Activated naive CD4-positive, alpha-beta T cell treated with anti-CD3 and anti-CD28 coated beads for 36 hours (primary cell): ENCODE measurements around the gene SLC5A3. TPM values are rescaled to one million over a fixed set of nuclear protein-coding genes. Genes with fewer than 3 reads are reported as not detected.
A peak's percentile ranks its signal among the peaks of the same experiment; 100 is the strongest.

ENCODE experiments used
- CTCF ChIA-PET: fragments of 350-600 bp; sonication (Branson Sonifier 250); formaldehyde crosslinking; loops from one replicate; lab custom pipeline; 2021; ENCODE audit warnings: antibody characterized with exemption; lab: Charles Lee
- DNase-seq: peaks from one replicate; pipeline ENCODE4 v3.0.0-alpha.2; 2020
- H3K27ac Mint-ChIP-seq: one replicate; pipeline ENCODE4 v1.8.0; 2021; ENCODE audit warnings: mild to moderate bottlenecking, mixed read lengths
- H3K27me3 Mint-ChIP-seq: one replicate; pipeline ENCODE4 v1.8.0; 2021; ENCODE audit warnings: low read depth, mixed read lengths
- H3K36me3 Mint-ChIP-seq: one replicate; pipeline ENCODE4 v1.8.0; 2021; ENCODE audit warnings: low read depth, mixed read lengths
- H3K4me1 Mint-ChIP-seq: one replicate; pipeline ENCODE4 v1.8.0; 2021; ENCODE audit warnings: low read depth, mixed read lengths
- H3K4me3 Mint-ChIP-seq: one replicate; pipeline ENCODE4 v1.8.0; 2021; ENCODE audit warnings: mild to moderate bottlenecking, moderate library complexity, mixed read lengths
- H3K9me3 Mint-ChIP-seq: one replicate; pipeline ENCODE4 v1.8.0; 2021; ENCODE audit warnings: mixed read lengths
- intact Hi-C: fragments of 100-400 bp; cut with micrococcal nuclease; formaldehyde crosslinking; loops from one replicate; pipeline ENCODE4 v1.15.1; 2023
- total RNA-seq, 2 experiments: library from RNA; stranded (reverse); gene quantifications; one replicate each; pipeline ENCODE4 v1.2.3, GENCODE V29; 2021

Gene SLC5A3
- total RNA-seq, 2 experiments from 2014 or later = 21.2 to 21.7 TPM

- no peaks in the 10 kb centered on the region for H3K9me3 Mint-ChIP-seq
Measured at GRCh38 chr21:34073749-34074282, 438 bp downstream of the SLC5A3 start.

GRCh38 chr21:34074283-34075090, 1.1 kb downstream of the SLC5A3 start:
- Mint-ChIP-seq H3K27ac (peak overlapping the region; percentile 86), H3K27me3 (no peaks in the 10 kb centered on the region), H3K36me3 (peaks cover 28% of the 10 kb centered on the region), H3K9me3 (no peaks in the 10 kb centered on the region), H3K4me3 (peak overlapping the region; percentile 88), H3K4me1 (peaks cover 49% of the 10 kb centered on the region)
- DNase-seq = peak; percentile 24
- CTCF ChIA-PET = interaction anchor here (0.8 to 1.6 kb wide), 8 partner anchors 15 to 274 kb away, joined by 3 to 6 read pairs (median 4); no protein-coding TSS in a partner anchor
- intact Hi-C loops = loop anchor here (1.0 to 2.0 kb wide), 4 partner anchors 9 to 138 kb away; no protein-coding TSS in a partner anchor

More at GRCh38 chr21:34073749-34074282, 438 bp downstream of the SLC5A3 start:
- Mint-ChIP-seq H3K36me3 (peaks cover 27% of the 10 kb centered on the region), H3K4me1 (peaks cover 43% of the 10 kb centered on the region), H3K4me3 (peak overlapping the region; percentile 88), H3K27me3 (no peaks in the 10 kb centered on the region), H3K27ac (peak overlapping the region; percentile 86)
- CTCF ChIA-PET = interaction anchor here (0.7 to 1.6 kb wide), 13 partner anchors 9 to 274 kb away, joined by 3 to 6 read pairs (median 3); no protein-coding TSS in a partner anchor
- intact Hi-C loops = loop anchor here (2.0 kb wide), 3 partner anchors 17 to 137 kb away; no protein-coding TSS in a partner anchor
- DNase-seq = peak; percentile 9

GRCh38 chr21:34075091-34075425, 1.7 kb downstream of the SLC5A3 start:
- Mint-ChIP-seq H3K27ac (peak overlapping the region; percentile 86), H3K4me1 (peaks cover 55% of the 10 kb centered on the region), H3K36me3 (peaks cover 33% of the 10 kb centered on the region), H3K27me3 (no peaks in the 10 kb centered on the region), H3K4me3 (peak overlapping the region; percentile 88), H3K9me3 (no peaks in the 10 kb centered on the region)
- intact Hi-C loops = loop anchor here (1.0 to 2.0 kb wide), 4 partner anchors 8 to 138 kb away; no protein-coding TSS in a partner anchor
- DNase-seq = no peak
- CTCF ChIA-PET = interaction anchor here (0.9 to 3.2 kb wide), 9 partner anchors 28 to 273 kb away, joined by 3 to 23 read pairs (median 4); no protein-coding TSS in a partner anchor

- peak; percentile 17 for DNase-seq
- no peaks in the 10 kb centered on the region for H3K9me3 Mint-ChIP-seq
- CTCF ChIA-PET = interaction anchor here (0.5 to 3.2 kb wide), 6 partner anchors 49 to 269 kb away, joined by 3 to 23 read pairs (median 3); no protein-coding TSS in a partner anchor
- H3K36me3 Mint-ChIP-seq = peaks cover 43% of the 10 kb centered on the region
- intact Hi-C loops = loop anchor here (1.0 to 2.0 kb wide), 6 partner anchors 7 to 273 kb away; no protein-coding TSS in a partner anchor
- peaks cover 64% of the 10 kb centered on the region for H3K4me1 Mint-ChIP-seq
- H3K27ac Mint-ChIP-seq = peak overlapping the region; percentile 42
- H3K4me3 Mint-ChIP-seq = peak overlapping the region; percentile 88
- H3K27me3 Mint-ChIP-seq = no peaks in the 10 kb centered on the region
Measured at GRCh38 chr21:34075760-34076660, 2.6 kb downstream of the SLC5A3 start.

GRCh38 chr21:34076835-34077234, 3.5 kb downstream of the SLC5A3 start:
- Mint-ChIP-seq H3K4me1 (peaks cover 70% of the 10 kb centered on the region), H3K9me3 (no peaks in the 10 kb centered on the region), H3K36me3 (peaks cover 48% of the 10 kb centered on the region), H3K4me3 (peak overlapping the region; percentile 3), H3K27ac (no peak overlapping the region), H3K27me3 (no peaks in the 10 kb centered on the region)
- intact Hi-C loops = loop anchor here (1.0 to 2.0 kb wide), 2 partner anchors 101 to 272 kb away; no protein-coding TSS in a partner anchor
- DNase-seq = no peak
- CTCF ChIA-PET = interaction anchor here (3.2 kb wide), 1 partner anchor 153 kb away, joined by 23 read pairs; no protein-coding TSS in a partner anchor

GRCh38 chr21:34077888-34078287, 4.5 kb downstream of the SLC5A3 start:
- H3K9me3 Mint-ChIP-seq = no peaks in the 10 kb centered on the region
- intact Hi-C loops = loop anchor here (1.0 to 2.0 kb wide), 3 partner anchors 51 to 271 kb away; no protein-coding TSS in a partner anchor
- no peak overlapping the region for H3K4me3 Mint-ChIP-seq
- CTCF ChIA-PET = interaction anchor here (1.1 to 3.2 kb wide), 3 partner anchors 15 to 154 kb away, joined by 3 to 23 read pairs (median 4); no protein-coding TSS in a partner anchor
- H3K27me3 Mint-ChIP-seq = no peaks in the 10 kb centered on the region
- H3K27ac Mint-ChIP-seq = peak overlapping the region; percentile 75
- H3K4me1 Mint-ChIP-seq = peaks cover 80% of the 10 kb centered on the region
- H3K36me3 Mint-ChIP-seq = peaks cover 58% of the 10 kb centered on the region
- DNase-seq = no peak

GRCh38 chr21:34078915-34079314, 5.5 kb downstream of the SLC5A3 start:
- peak overlapping the region; percentile 75 for H3K27ac Mint-ChIP-seq
- H3K27me3 Mint-ChIP-seq = no peaks in the 10 kb centered on the region
- peaks cover 65% of the 10 kb centered on the region for H3K36me3 Mint-ChIP-seq
- intact Hi-C loops = loop anchor here (1.0 to 2.0 kb wide), 2 partner anchors 50 to 132 kb away; no protein-coding TSS in a partner anchor
- CTCF ChIA-PET = interaction anchor here (0.7 to 1.4 kb wide), 2 partner anchors 14 to 51 kb away, joined by 3 read pairs; no protein-coding TSS in a partner anchor
- DNase-seq = peak; percentile 50
- peaks cover 91% of the 10 kb centered on the region for H3K4me1 Mint-ChIP-seq
- peak overlapping the region; percentile 13 for H3K4me3 Mint-ChIP-seq
- no peaks in the 10 kb centered on the region for H3K9me3 Mint-ChIP-seq

- no peak overlapping the region for H3K27ac Mint-ChIP-seq
- DNase-seq = no peak
- intact Hi-C loops = loop anchor here (1.0 kb wide), 1 partner anchor 8 kb away; no protein-coding TSS in a partner anchor
- no peaks in the 10 kb centered on the region for H3K27me3 Mint-ChIP-seq
- peaks cover 82% of the 10 kb centered on the region for H3K4me1 Mint-ChIP-seq
- no peak overlapping the region for H3K4me3 Mint-ChIP-seq
- H3K36me3 Mint-ChIP-seq = peaks cover 55% of the 10 kb centered on the region
- CTCF ChIA-PET = interaction anchor here (0.7 kb wide), 1 partner anchor 157 kb away, joined by 3 read pairs; no protein-coding TSS in a partner anchor
- H3K9me3 Mint-ChIP-seq = no peaks in the 10 kb centered on the region
Measured at GRCh38 chr21:34080710-34081109, 7.3 kb downstream of the SLC5A3 start.

GRCh38 chr21:34082769-34083168, 9.4 kb downstream of the SLC5A3 start:
- Mint-ChIP-seq H3K4me3 (no peak overlapping the region), H3K27me3 (no peaks in the 10 kb centered on the region), H3K4me1 (peaks cover 63% of the 10 kb centered on the region), H3K27ac (no peak overlapping the region), H3K36me3 (peaks cover 44% of the 10 kb centered on the region), H3K9me3 (no peaks in the 10 kb centered on the region)
- intact Hi-C loops = loop anchor here (1.0 kb wide), 1 partner anchor 7 kb away; no protein-coding TSS in a partner anchor
- DNase-seq = no peak
- CTCF ChIA-PET = interaction anchor here (1.3 kb wide), 2 partner anchors 8 to 159 kb away, joined by 3 to 6 read pairs; no protein-coding TSS in a partner anchor

GRCh38 chr21:34083357-34083756, 10.0 kb downstream of the SLC5A3 start:
- CTCF ChIA-PET = no interaction called here
- no peaks in the 10 kb centered on the region for H3K27me3 Mint-ChIP-seq
- DNase-seq = no peak
- H3K27ac Mint-ChIP-seq = no peak overlapping the region
- peaks cover 44% of the 10 kb centered on the region for H3K36me3 Mint-ChIP-seq
- intact Hi-C loops = loop anchor here (1.0 kb wide), 1 partner anchor 8 kb away; no protein-coding TSS in a partner anchor
- H3K4me3 Mint-ChIP-seq = no peak overlapping the region
- H3K4me1 Mint-ChIP-seq = peaks cover 60% of the 10 kb centered on the region
- H3K9me3 Mint-ChIP-seq = no peaks in the 10 kb centered on the region

GRCh38 chr21:34085129-34085528, 11.8 kb downstream of the SLC5A3 start:
- no peak for DNase-seq
- CTCF ChIA-PET = interaction anchor here (2.1 kb wide), 1 partner anchor 161 kb away, joined by 5 read pairs; no protein-coding TSS in a partner anchor
- Mint-ChIP-seq H3K27me3 (no peaks in the 10 kb centered on the region), H3K36me3 (peaks cover 39% of the 10 kb centered on the region), H3K9me3 (no peaks in the 10 kb centered on the region), H3K27ac (no peak overlapping the region), H3K4me3 (no peak overlapping the region), H3K4me1 (peaks cover 52% of the 10 kb centered on the region)
- intact Hi-C loops = no loop called here
